DOHH2 (cell line): Measurements from ENCODE around the gene TGM3.

Experiments used
- H3F3A ChIP-seq: fragments of 200-600 bp; sonication (generic), shearing (Covaris generic); 2 replicates; pipeline ENCODE4 v1.6.0; 2016; ENCODE audit warnings: antibody characterized with exemption, mild to moderate bottlenecking; ENCODE audit not compliant: control insufficient read depth, insufficient read depth
- H3K27ac ChIP-seq: fragments of 200-600 bp; sonication (generic); 2 replicates; pipeline ENCODE4 v1.5.1; 2014; ENCODE audit warnings: low read depth, mild to moderate bottlenecking, low read length, moderate library complexity
- H3K27me3 ChIP-seq: fragments of 200-600 bp; sonication (generic); 2 replicates; pipeline ENCODE4 v1.6.1; 2014; ENCODE audit warnings: mild to moderate bottlenecking, low read length, mixed read lengths; ENCODE audit not compliant: control insufficient read depth
- H3K36me3 ChIP-seq: fragments of 200-600 bp; sonication (generic); 2 replicates; pipeline ENCODE4 v1.6.1; 2014; ENCODE audit warnings: mild to moderate bottlenecking, low read length, moderate library complexity, mixed read lengths; ENCODE audit not compliant: control insufficient read depth
- H3K4me1 ChIP-seq: fragments of 200-600 bp; sonication (generic); 2 replicates; pipeline ENCODE4 v1.6.1; 2014; ENCODE audit warnings: mild to moderate bottlenecking, low read length, mixed read lengths; ENCODE audit not compliant: control insufficient read depth
- H3K4me2 ChIP-seq: fragments of 200-600 bp; sonication (generic); 2 replicates; pipeline ENCODE4 v1.6.0; 2014; ENCODE audit warnings: mild to moderate bottlenecking, low read length, moderate library complexity
- H3K4me3 ChIP-seq: fragments of 200-600 bp; sonication (generic); 2 replicates; pipeline ENCODE4 v1.5.1; 2014; ENCODE audit warnings: mild to moderate bottlenecking, low read length, mixed read lengths
- H3K79me2 ChIP-seq: fragments of 200-600 bp; sonication (generic); 2 replicates; pipeline ENCODE4 v1.6.1; 2014; ENCODE audit warnings: mild to moderate bottlenecking, low read length, mixed read lengths; ENCODE audit not compliant: control insufficient read depth
- H3K9me2 ChIP-seq: fragments of 200-600 bp; sonication (generic); replicated peaks from 2 replicates; pipeline ENCODE4 v1.6.1; 2014; ENCODE audit warnings: mild to moderate bottlenecking, low read length, mixed read lengths; ENCODE audit not compliant: control insufficient read depth
- H3K9me3 ChIP-seq: fragments of 200-600 bp; sonication (generic); 2 replicates; pipeline ENCODE4 v1.6.1; 2014; ENCODE audit warnings: antibody characterized with exemption, low read length, mixed read lengths; ENCODE audit not compliant: control insufficient read depth, insufficient read depth
- H4K20me1 ChIP-seq: fragments of 200-600 bp; sonication (generic); 2 replicates; pipeline ENCODE4 v1.6.0; 2014; ENCODE audit warnings: low read depth, mild to moderate bottlenecking, antibody characterized with exemption, low read length, moderate library complexity; ENCODE audit not compliant: control insufficient read depth, insufficient read depth
- CTCF ChIP-seq: fragments of 200-600 bp; sonication (generic); IDR thresholded peaks from one replicate; pipeline ENCODE4 v1.5.1; 2014; ENCODE audit warnings: antibody characterized with exemption, mild to moderate bottlenecking, low read depth, low read length; ENCODE audit not compliant: poor library complexity, severe bottlenecking
- EZH2phosphoT487 ChIP-seq: fragments of 200-600 bp; sonication (generic); IDR thresholded peaks from 2 replicates; pipeline ENCODE4 v1.6.1; 2017; ENCODE audit warnings: borderline replicate concordance, mild to moderate bottlenecking, antibody characterized with exemption, low read length, moderate library complexity, mixed read lengths

The TGM3 gene

GRCh38 chr20:2381303-2381702 is 85.5 kb downstream of the TGM3 start:
- Histone ChIP-seq H3K79me2 (no peaks in the 10 kb centered on the region), H3K36me3 (no peaks in the 10 kb centered on the region), H3K9me3 (no peaks in the 10 kb centered on the region), H4K20me1 (no peaks in the 10 kb centered on the region), H3K27ac (no peak overlapping the region), H3K4me1 (peaks cover 5% of the 10 kb centered on the region), H3K4me3 (no peak overlapping the region), H3F3A (no peaks in the 10 kb centered on the region), H3K4me2 (no peak overlapping the region), H3K9me2 (no peaks in the 10 kb centered on the region), H3K27me3 (no peaks in the 10 kb centered on the region)
- TF ChIP-seq EZH2phosphoT487 = no peak
- no peak for TF ChIP-seq CTCF

- H3K27ac ChIP-seq = no peak overlapping the region
- peaks cover 5% of the 10 kb centered on the region for H3K4me1 ChIP-seq
- no peaks in the 10 kb centered on the region for H3K36me3 ChIP-seq
- H3K4me3 ChIP-seq = no peak overlapping the region
- H3K27me3 ChIP-seq = no peaks in the 10 kb centered on the region
- TF ChIP-seq EZH2phosphoT487 (no peak), CTCF (no peak)
- H3K79me2 ChIP-seq = no peaks in the 10 kb centered on the region
- H3K9me2 ChIP-seq = no peaks in the 10 kb centered on the region
- H4K20me1 ChIP-seq = no peaks in the 10 kb centered on the region
- H3K9me3 ChIP-seq = peaks cover 6% of the 10 kb centered on the region
- H3F3A ChIP-seq = no peaks in the 10 kb centered on the region
- no peak overlapping the region for H3K4me2 ChIP-seq
These were observed 87.0 kb downstream of the TGM3 start for GRCh38 chr20:2382833-2383232.

- no peak overlapping the region for H3K27ac ChIP-seq
- no peaks in the 10 kb centered on the region for H3K4me1 ChIP-seq
- no peak for TF ChIP-seq CTCF
- TF ChIP-seq EZH2phosphoT487 = no peak
- no peaks in the 10 kb centered on the region for H4K20me1 ChIP-seq
- peaks cover 10% of the 10 kb centered on the region for H3K9me3 ChIP-seq
- H3K4me3 ChIP-seq = no peak overlapping the region
- H3K36me3 ChIP-seq = no peaks in the 10 kb centered on the region
- H3K9me2 ChIP-seq = no peaks in the 10 kb centered on the region
- no peaks in the 10 kb centered on the region for H3K27me3 ChIP-seq
- no peak overlapping the region for H3K4me2 ChIP-seq
- H3F3A ChIP-seq = no peaks in the 10 kb centered on the region
- H3K79me2 ChIP-seq = no peaks in the 10 kb centered on the region
These were observed 89.2 kb downstream of the TGM3 start for GRCh38 chr20:2385026-2385425.

- H3K27me3 ChIP-seq = no peaks in the 10 kb centered on the region
- no peaks in the 10 kb centered on the region for H3K36me3 ChIP-seq
- H3K4me3 ChIP-seq = no peak overlapping the region
- H3K79me2 ChIP-seq = no peaks in the 10 kb centered on the region
- no peaks in the 10 kb centered on the region for H3K4me1 ChIP-seq
- TF ChIP-seq CTCF (no peak), EZH2phosphoT487 (no peak)
- H3F3A ChIP-seq = no peaks in the 10 kb centered on the region
- H3K9me2 ChIP-seq = no peaks in the 10 kb centered on the region
- no peak overlapping the region for H3K4me2 ChIP-seq
- H3K9me3 ChIP-seq = peaks cover 10% of the 10 kb centered on the region
- H3K27ac ChIP-seq = no peak overlapping the region
- H4K20me1 ChIP-seq = no peaks in the 10 kb centered on the region
These were observed 89.7 kb downstream of the TGM3 start for GRCh38 chr20:2385496-2385895.
